Stimulated activated CD8-positive, alpha-beta memory T cell treated with anti-CD3 and anti-CD28 coated beads, Interleukin-4, amount 100 ng/mL, for 48 hours (primary cell): ENCODE data around the gene CLDN24.
A peak's percentile ranks its signal among the peaks of the same experiment; 100 is the strongest.

ENCODE experiments used
- DNase-seq: peaks from one replicate; pipeline ENCODE4 v3.0.0-alpha.2; 2020

The CLDN24 gene

GRCh38 chr4:183320211-183321059, 1.8 kb downstream of the CLDN24 start, which contains the start of gene CLDN22:
TSS of gene CLDN22 (minus strand) at chr4:183320276. CDS start at chr4:183320218, 58 bp downstream.
- DNase-seq = no peak

- no peak for DNase-seq
Measured at GRCh38 chr4:183318656-183319055, 3.6 kb downstream of the CLDN24 start.

- DNase-seq = no peak
Measured at GRCh38 chr4:183314806-183315205, 7.4 kb downstream of the CLDN24 start.

GRCh38 chr4:183314336-183314735, 7.9 kb downstream of the CLDN24 start:
- no peak for DNase-seq

GRCh38 chr4:183312841-183313240, 9.4 kb downstream of the CLDN24 start:
- DNase-seq = no peak

GRCh38 chr4:183306811-183307210, 15.4 kb downstream of the CLDN24 start:
- DNase-seq = no peak

GRCh38 chr4:183304538-183304937, 17.7 kb downstream of the CLDN24 start:
- DNase-seq = no peak

GRCh38 chr4:183304067-183304466, 18.2 kb downstream of the CLDN24 start:
- DNase-seq = no peak

- no peak for DNase-seq
Measured at GRCh38 chr4:183303301-183303700, 18.9 kb downstream of the CLDN24 start.

- no peak for DNase-seq
Measured at GRCh38 chr4:183300655-183301054, 21.6 kb downstream of the CLDN24 start.

GRCh38 chr4:183300070-183300469, 22.2 kb downstream of the CLDN24 start:
- DNase-seq = no peak

- DNase-seq = no peak
Measured at GRCh38 chr4:183299464-183299863, 22.8 kb downstream of the CLDN24 start.

- no peak for DNase-seq
Measured at GRCh38 chr4:183297675-183298074, 24.6 kb downstream of the CLDN24 start.

- DNase-seq = no peak
Measured at GRCh38 chr4:183295711-183296110, 26.5 kb downstream of the CLDN24 start.

GRCh38 chr4:183291070-183291469, 31.2 kb downstream of the CLDN24 start:
- DNase-seq = no peak

- peak; percentile 42 for DNase-seq
Measured at GRCh38 chr4:183289688-183290087, 32.5 kb downstream of the CLDN24 start.

- DNase-seq = no peak
Measured at GRCh38 chr4:183288955-183289354, 33.3 kb downstream of the CLDN24 start.

- DNase-seq = no peak
Measured at GRCh38 chr4:183287677-183288076, 34.5 kb downstream of the CLDN24 start.

- DNase-seq = no peak
Measured at GRCh38 chr4:183287309-183287659, 34.9 kb downstream of the CLDN24 start.

GRCh38 chr4:183286590-183287308, 35.5 kb downstream of the CLDN24 start:
- DNase-seq = no peak

- DNase-seq = no peak
Measured at GRCh38 chr4:183285886-183286285, 36.3 kb downstream of the CLDN24 start.

GRCh38 chr4:183284965-183285364, 37.3 kb downstream of the CLDN24 start:
- DNase-seq = no peak

GRCh38 chr4:183284258-183284785, 37.9 kb downstream of the CLDN24 start:
- DNase-seq = no peak

- DNase-seq = no peak
Measured at GRCh38 chr4:183276106-183276505, 46.1 kb downstream of the CLDN24 start.
